HG03521 (cell line): ENCODE results near the gene SLC6A13.

Source experiments
- ATAC-seq: cut with Tn5 transposase; IDR thresholded peaks from one replicate; pipeline ENCODE4 v1.9.1; 2021; ENCODE audit warnings: mild to moderate bottlenecking, moderate library complexity; ENCODE audit not compliant: unreplicated experiment

Gene SLC6A13

DNA sequence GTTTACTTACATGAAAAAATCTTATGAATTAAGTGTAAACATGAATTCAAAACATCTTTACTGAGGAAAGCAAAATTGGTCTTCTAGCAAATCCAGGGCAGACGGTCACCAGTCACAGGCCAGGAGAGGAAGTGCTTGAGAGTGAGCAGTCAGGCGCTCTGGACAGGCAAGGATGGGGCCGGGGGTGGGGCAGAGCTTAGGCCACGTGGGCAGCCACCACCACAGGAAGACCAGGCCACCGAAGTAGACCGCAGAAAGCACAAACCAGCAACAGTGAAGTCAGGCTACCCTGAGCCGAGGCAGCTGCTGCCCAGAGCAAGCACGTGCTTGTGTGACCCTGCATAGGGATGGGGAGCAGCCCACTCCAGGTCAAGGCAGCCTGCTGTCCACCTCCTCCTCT, 82.2 kb downstream of the SLC6A13 start:
- ATAC-seq, result no peak

DNA sequence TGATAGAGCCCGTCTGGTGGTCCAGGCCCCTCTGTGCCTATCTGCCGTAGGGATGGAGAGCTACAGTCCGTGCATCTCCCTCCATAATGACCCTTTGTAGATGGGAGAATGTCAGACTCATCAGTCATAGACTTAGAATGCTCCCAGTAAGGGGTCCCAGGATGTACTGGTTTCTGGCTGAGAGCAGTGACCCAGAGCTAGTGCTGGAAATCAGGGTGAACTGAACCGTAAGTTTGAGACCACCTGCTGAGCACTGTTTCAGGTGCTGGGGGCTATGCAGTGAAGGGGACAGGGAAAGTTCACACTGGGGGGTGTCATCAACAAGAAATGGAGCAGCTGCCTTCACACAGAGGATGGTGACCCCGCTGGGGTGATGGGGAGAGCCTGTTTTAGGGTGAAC, 82.8 kb downstream of the SLC6A13 start:
- no peak for ATAC-seq

DNA sequence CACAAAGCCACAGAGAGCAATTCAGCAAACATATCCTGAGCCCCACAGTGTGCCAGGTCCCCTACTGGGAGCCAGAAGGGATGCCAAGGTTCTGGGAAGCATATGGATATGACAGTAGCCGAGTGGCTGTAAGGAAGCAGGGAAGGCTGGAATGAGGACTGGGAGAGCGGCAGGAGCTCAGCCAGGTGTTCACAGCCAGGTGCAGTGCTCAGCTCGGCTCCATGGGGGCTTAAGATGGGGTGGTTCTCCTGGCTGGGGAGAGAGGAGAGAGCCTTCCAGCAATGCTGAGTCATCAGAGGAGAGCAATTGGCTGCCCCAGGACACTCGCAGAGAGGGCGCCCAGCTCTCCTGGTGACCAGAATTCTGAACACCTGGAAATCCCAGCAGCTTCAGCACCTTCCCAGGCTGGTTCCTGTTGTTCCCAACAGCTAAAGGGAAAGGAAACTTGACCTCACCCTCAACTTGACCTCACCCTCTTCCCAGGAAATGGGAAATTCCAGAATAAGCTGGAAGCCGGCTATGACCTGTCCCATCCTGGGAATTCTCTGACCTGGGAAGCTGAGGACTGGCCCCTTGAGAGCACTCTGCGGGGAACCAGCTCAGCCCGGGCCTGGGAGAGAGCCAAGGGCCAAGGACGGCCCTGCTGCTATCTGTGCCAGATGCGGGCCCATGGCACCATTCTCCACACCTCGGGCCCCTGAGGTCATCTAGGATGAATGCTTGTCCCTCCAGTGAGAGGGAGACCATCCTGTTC, 83.3 kb downstream of the SLC6A13 start:
- no peak for ATAC-seq

DNA sequence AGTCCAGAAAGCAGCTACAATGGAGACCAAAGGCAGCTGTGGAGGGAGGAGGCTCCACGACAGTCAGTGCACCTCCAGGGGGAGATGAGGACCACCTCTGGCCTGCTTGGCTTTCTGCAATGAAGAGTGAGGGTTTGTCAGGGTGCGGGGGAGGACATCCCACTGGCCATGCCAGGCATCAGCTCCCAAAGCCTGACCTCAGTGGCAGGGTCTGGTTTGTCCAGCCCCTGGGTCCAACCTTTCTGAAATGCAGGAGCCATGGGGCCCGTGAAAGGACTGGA, 83.9 kb downstream of the SLC6A13 start:
- no peak for ATAC-seq

DNA sequence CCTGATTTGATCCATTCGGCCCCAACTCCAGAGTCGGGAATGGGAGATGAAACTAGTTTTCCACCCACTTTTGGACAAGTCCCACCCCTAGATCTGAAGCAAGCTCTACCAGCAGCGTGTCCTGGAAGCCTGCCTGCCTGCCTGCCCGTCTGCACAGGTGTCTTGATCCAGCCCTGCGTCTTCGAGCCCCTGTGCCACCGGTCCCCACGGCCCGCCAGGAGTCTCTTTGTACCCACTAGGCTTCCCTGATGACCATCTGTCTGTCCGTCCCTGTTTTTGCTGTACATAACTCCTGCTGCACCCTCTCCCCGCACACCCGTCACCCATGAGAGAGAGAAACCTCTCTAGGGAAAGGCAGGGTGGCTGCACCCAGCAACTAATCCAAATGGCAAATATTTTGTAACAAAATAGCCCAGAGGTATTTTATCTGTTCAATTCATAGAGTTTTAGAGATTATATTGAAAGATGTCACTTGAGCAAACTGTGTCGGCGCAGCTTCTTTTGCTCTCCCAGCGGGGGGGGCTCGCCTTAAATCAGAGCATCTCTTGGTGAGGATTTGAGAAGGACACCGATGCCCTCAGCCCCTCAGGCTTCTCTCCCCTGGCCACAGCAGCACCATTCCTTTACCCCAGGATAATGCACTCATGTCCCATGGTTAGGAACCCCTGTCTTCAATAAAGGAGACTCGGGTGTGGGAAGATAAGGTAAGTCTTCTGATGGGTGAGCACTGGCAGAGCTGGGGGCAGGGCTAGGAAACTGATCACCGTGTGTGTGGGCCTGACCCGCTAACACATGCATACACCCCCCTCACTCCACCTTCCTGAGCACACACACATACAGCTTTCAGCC, 84.4 kb downstream of the SLC6A13 start:
- ATAC-seq, result no peak

DNA sequence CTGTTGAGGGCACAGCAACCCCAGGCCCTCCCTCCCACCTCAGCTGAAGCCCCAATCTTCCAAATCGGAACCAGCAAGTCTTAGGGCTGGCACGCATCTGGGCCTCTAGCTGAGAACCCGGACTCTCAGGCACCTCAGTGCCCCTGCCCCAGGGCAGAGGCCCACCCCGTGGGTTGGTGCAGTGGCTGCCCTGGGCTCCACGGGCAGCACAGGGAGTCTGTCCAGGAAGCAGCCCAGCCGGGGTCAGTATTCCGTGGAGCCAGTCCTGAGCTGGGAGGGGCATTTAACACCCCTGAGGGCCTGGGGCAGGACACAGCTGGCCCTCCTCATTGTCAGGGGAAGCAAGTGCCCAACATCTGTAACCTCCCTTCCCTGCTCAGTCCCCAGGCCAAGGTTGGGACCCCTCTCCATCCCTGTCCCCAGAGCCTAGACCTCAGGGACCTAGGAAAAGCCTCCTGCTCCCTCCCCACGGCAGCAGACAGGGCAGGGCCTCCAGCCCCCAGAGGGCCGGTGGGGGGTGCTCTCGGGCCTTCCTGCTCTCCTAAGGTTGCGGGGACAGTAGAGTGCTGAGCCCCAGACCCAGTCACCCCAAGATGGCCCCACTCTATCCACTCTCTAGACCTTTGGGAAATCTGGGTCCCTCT, 85.2 kb downstream of the SLC6A13 start:
- no peak for ATAC-seq

DNA sequence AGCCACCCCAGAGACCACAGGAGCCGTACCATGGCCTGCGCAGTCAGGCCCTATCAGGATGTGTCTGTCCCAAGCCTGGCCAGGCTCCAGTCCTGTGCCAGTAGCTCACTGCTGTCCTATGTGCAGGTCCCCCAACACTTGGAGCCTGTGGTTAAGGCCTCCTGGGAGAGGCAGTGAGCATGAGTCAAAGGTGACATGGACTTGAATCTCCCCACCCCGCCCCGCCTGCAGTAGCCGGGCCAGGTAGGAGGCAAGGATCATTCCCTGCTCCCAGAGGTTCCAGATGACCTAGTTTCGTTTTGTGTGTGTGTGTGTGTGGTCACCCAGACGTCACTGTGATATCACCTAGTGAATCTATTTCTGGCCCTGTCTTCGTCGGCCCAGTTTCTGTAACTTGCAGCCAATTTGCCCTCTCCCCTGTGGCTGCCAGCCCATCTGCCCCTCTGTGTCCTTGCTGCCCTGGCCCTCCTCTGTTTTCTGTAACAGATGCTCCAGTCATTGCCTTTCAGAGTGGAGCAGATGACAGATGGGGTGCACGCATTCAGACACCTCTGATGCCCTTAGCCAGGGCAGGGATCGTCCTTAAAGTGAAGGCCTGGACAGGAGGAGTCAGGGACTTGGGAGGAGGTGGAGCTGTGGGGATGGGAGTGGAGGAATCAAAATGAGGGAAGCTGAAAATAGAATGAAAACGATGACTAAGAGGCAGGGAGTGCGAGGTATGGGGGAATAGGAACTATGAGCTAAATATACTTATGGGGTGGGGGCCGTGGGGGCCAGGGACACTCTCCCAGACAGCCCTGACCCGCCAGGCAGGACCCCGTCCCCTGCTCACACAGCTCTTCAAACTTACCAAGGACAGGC, 86.1 kb downstream of the SLC6A13 start:
- no peak for ATAC-seq

DNA sequence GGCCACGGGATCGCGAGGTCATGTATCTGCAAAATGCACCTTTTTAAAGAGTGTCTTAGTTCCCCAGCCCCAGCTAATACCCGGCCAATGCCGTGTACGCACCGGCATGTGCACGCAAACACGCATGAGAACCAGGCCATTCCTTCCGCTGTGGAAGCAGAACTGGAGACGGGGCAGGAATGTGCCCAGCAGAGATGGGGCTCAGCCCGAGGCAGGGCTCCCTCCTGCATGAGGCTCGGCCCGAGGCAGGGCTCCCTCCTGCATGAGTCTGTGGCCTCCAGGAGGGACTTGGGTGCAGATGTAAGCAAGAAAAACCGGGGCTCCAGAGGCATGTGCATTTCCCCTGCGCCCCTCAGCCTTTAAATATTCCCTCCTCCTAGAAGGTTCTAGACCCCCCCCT, 86.9 kb downstream of the SLC6A13 start:
- ATAC-seq, result no peak

DNA sequence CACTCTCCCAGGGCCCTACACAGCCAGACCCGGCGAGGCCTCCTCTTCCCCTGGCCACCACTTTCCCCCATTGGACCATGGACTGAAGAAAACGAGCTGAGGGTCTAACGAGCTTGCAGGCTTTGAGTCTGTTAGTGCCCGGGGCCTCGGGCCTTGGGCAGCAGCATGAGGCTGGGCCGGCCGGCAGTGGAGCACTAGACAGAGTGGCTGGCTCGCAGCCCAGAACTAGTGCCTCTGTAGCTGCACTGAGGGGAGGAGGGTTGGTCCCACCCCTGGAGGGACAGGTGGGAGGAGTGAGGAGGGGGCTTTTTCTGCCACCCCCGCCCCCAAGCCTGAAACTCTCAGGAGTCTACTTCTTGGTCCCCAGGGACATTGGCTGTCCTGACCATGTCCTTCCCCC, 87.4 kb downstream of the SLC6A13 start:
- ATAC-seq, result no peak

DNA sequence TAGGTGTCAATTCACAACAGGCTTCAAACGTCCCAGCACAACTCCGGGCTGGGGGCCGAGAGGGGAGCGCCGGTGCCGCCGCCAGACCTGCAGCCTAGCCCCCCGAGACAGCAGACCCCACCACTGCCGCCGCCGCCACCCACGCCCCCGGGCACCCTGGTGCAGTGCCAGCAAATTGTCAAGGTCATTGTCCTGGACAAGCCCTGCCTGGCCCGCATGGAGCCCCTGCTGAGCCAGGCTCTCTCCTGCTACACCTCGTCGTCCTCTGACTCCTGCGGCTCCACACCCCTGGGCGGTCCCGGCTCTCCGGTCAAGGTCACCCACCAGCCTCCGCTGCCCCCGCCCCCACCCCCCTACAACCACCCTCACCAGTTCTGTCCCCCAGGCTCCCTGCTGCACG, 88.0 kb downstream of the SLC6A13 start:
- no peak for ATAC-seq

DNA sequence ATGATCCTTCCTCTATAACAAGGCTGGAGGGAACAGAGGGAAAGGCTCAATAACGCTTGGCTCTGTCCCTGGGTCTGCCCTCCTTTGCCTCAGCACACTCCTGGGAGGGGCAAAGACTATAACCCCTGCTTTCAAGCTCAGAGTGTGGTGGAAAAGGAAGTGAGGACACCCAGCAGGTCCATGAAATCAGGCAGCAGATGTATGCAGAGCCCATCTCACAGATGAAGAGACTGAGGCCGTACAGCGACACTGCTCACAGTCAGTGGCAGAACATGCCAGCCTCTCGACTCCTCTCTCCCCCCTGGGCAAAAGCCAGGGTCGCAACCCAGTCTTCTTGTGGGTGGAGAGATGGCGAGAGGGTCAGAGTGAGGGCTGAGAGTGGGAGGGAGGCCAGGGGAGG, 88.5 kb downstream of the SLC6A13 start:
- no peak for ATAC-seq

DNA sequence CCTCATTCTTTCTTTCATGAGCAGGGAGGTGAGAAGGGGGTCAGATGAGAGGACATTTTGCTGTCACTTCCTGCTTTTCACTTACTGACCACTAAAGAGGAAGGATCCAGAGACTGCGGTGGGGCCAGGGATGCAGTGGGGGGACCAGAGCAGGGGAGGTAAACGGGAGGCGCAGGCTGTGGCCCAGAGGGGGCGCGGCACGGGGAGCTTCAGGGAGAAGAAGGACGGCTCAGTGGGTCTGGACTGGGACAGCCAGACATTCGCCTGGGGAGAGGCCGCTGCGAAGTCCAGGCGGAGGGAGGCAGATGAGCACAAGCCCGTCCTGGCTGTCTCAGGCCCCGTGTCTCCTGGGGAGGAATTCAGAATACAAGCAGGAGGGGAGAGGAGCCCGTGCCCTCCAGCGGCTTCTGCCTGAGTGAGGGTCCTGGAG, 89.9 kb downstream of the SLC6A13 start:
- no peak for ATAC-seq

DNA sequence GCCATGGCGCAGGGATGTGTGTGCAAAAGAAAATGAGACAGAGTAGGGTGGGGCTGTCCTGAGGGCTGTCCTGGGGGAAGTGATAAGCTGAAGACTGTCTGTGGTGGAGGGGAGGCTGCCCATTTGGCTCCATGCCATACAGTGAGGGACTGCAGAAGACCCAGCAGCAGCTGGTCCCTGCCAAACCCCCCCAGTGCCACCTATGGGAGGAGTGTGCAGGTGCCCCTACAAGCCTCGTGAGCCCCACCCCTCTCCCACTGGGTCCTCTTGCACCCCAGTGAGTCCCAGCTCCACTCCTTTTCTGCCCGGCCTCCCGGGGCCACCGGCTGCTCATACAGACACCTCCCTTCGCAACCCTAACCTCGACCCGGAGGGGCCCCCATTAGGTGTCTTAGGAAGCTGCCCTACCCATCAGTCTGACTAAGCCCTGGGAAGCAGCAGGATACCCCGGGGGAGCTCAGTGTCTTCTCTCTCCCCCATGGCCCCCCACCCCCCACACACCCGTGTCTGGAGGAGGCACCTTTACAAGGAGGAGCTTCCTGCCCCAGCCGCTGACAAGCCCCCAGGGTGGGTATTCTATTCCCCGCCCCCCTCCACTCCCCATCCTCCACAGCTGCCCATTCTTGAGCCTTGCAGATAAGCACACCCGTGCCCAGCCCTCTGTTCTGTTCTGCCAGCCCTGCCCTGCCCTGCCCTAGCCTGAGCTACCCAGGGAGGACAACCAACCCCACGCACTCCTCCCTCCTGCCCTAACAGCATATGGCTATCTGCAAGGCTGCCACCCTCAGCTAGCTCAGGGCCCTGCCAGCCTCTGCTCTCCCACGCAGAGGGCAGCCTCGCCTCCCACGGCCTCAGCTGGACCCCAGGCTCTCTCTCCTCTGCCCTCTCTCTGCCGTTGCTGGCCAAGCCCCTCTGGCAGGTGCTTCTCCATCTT, 90.6 kb downstream of the SLC6A13 start:
- ATAC-seq, result no peak

DNA sequence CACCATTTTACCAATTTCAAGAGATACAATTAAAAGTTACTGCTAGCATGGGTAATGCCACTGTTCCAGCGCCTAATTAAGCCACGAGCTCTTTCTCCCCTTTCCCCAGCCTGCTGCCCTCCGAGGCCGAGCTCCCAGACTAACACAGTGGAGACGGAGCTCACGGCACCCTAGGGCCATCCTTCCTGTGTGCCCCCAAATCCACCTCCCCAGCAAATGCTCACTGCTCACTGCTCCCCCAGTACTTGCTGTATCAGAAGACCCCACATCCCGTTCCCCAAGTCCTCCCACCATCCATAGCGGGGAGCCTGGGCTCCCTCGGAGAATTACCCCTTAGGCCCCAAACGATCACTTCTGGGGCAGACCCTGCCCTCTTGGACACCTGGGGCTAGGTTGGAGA, 91.4 kb downstream of the SLC6A13 start:
- no peak for ATAC-seq
